ENCODE measurements around the gene INPP5A.
"Not testable (repeated sequence)": the region's sequence is repeated elsewhere in the genome, so short reads cannot be mapped to it uniquely, and the experiment has no call there.

The INPP5A gene

DNA sequence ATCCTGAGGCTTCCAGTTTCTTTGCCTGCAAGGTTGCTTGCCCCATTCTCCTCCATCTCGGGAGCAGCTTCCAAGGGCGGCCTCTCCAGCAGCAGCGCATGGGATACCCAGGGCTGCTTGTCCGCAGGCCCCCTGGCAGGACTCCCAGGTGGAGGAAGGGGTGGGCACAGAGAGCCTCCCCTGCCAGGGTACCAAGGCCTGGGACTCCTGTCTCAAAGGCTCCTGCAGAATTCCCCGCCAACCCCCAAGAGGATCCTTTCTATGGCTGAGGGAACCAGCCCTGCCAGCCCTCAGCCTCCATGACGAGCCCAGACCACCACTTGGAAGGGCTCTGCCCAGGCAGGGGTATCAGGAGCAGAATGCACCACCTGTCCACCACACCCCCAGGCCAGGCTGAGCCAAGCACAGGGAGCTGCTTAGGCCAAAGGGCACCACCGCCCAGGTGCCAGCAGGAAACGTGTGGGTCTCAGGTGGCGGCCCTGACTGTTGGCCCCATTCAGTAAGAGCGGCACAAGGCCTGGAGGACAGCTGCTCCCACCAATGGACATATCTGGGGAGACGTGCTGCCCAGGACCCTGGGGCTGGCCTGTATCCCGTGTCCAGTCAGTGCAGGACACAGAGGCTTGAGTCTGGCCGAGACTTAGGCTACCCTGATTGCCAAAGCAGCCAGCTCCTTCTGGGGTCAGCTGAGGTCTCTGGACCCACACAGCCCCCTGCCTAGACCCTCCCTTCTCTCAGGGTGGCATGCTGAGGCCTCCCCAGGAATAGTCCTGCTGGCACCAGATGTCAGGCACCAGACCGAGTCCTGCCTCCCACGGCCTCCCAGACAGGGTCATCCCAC, 33.8 kb upstream of the INPP5A start:
- DNase-seq (ENCODE audit: low read depth): no peak

DNA sequence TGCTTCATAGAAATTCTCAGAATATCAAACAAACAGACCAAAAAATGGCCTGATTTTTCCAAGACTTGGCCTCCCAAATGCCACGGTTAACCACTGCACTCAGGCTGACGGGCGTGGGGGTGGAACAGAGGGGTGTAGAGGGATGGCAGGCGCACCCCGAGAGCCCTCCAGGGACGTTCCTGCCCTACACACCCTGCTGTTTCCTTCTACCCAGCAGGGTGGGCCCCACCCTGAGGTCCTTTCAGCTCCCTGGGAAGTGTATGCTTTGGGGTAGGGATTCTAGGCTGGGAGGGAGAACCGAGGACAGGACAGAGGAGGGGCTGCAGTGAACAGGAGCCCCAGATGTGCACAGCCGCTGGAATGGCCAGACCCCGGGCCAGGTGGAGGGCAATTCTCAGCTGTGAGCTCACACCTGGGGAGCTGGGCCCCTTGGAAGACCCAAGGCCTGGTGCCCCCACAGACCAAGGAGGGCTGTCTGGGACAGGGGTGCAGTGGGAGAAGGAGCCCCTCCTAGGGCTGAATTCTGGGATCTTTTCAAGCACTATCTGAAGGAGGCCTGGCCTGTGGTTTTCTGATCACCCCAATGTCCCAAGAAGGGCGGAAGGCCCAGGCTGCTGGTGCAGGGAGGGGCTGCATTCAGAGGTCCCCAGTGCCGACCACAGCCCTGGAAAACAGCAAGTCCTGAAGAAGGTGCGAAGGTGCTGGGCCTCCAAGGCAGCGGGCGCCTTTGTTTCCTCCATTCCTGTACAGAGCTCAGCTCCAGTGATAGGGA, 32.9 kb upstream of the INPP5A start:
- no peak for DNase-seq (ENCODE audit: low read depth)

DNA sequence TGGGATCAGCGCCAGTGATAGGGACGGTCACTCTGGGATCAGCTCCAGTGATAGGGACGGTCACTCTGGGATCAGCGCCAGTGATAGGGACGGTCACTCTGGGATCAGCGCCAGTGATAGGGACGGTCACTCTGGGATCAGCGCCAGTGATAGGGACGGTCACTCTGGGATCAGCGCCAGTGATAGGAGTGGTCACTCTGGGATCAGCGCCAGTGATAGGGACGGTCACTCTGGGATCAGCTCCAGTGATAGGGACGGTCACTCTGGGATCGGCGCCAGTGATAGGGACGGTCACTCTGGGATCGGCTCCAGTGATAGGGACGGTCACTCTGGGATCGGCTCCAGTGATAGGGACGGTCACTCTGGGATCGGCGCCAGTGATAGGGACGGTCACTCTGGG, 32.0 kb upstream of the INPP5A start:
- not testable (repeated sequence) for DNase-seq (ENCODE audit: low read depth)

DNA sequence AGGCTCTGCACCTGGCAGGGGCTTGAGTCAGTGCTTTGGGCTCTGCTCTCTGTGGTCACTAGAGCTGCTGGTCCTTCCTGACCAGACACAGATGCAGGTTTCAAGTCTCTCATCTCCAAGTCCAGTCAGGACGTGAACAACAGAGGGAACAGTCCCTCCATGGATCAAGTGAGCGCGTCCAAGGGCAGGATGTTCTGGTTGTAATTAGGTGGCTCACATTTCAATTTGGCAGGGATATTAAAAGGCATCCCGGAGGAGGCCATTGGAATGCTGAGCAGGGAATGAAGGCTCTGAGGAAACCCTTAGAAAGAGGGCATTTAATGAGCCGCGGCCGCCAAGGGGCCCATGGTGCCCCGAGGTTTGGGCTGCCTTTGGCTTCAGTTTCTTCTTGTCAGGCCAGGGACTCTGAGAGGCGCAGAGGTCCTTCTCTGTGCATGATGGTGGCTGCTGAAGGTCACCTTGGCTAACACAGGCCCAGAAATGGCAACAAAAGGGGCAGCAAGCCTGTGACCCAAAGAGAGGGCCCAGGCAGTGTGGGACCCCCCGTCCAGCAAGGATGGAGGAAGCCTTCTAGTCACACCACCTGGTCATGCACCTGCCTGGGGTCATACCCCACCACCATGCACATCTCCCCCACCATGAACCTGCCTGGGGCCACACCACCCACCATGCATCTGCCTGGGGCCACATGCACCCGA, 30.7 kb upstream of the INPP5A start:
- DNase-seq (ENCODE audit: low read depth): no peak

DNA sequence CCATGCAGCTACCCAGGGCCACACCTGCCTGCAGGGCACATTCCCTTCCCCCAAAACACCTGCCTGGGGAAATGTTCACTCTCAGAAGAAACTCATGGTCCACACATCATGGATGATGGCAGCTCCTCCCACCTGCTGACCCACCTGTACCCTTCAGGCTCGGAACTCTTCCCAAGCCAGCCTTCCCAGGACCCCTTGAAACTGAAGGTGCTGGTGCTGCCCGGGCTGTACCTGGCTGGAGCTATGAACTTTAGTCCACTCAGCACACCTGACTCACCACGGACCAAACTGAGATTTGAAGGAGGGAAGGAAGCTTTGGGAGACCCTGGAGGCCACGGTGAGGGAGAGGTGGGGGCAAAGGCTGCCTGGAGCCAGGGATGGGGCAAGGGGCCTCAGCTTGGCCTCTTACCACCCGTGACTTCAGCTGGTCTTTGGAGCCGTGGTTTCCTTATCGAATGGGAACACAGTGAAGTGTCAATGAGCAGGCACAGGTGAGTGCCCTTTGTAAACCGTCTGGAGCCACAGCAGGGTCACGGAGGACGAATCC, 30.1 kb upstream of the INPP5A start:
- DNase-seq (ENCODE audit: low read depth): no peak

DNA sequence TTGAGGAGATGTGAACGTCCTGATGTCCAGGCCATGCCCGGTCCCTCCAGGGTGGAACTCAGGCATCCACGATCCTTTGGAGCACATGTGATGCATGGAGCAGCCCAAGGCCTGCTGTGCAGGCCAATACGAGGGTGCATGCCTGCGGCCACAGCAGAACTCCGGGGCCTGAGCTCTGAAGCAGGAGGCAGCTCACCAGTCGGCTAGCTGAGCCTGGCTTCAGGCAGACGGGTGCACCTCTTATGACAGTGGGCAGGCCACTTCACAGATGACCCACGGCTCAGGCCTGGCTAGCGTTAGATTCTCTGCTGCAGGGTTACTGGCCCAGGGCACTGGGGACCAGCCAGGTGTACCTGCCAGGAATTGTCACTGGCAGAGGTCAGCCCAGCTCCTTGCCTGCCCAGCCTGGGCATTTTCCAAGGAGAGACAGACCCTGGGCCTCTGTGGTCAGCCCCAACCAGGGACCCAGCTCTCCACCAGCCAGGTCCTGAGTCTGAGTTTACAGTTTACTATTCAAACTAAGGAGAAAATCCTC, 29.6 kb upstream of the INPP5A start:
- DNase-seq (ENCODE audit: low read depth): no peak

DNA sequence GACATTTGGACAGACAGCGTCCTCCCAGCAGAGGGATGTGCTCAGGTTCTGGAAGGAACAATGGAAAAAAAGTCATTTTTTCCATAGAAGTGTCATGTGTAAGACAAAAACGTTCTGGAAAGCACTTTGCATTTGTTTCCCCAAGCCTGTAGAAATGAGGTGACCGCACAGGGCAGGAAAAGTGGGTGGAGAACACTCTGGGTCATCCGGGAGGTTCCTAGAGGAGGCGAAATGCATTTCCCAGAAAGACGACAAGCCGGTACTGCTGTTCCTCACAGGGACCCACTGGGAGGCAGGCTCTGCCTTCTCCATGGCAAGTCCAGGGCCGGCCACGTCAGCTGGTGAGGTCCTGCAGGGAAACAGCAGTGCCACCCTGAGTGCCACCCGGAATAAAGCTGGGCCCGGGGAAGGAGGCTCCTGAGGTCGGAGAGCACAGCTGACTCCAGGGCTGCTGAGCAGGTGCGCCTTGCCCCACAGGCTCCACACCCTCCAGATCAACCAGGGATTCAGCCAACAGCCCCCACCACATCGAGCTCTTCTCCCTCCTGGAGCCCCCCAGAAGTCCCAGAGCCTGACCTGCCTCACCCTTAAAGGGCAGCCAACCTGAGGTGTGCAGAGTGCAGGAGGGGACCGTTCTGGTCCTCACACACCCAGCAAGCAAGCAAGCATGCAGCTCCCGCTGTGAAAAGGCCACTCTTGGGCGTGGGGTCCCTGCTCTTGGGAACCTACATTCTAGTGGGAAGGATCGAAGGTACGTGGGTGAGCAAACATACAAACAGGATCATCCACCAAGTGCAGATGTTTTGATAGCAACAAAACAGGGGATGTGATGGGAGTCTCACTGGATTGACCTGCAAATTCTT, 28.8 kb upstream of the INPP5A start:
- DNase-seq (ENCODE audit: low read depth): no peak

DNA sequence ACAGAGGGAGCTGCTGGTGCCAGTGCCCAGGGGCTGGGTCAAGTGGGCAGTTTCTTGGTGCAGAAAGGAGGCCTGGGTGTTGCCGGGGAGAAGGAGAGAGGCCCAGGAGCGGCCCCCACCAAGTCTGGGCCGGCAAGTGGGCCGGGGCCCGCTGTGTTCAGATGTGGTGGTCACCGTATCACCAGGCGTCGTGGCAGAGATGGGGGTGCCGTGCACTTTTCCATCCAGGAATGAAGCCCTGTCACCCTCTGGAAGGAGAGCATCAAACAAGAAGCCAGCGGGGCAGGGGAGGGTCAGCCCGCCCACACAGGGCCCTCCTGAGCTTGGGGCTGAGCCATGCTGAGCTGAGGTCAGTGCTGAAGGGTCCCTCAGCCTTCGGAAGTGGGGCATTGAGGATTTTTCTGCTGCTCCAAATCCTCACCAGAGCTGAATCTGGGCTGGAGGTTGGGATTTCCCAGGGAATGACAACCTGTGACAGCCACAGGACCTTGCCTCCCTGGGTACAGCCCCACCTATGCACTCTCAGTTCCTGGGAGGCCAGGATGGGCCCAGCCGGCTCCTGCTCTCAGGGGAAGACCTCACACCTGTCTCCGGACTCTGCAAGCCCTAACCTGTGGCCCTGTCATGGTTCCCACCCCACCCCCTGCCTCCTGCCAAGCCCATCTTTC, 27.9 kb upstream of the INPP5A start:
- no peak for DNase-seq (ENCODE audit: low read depth)

DNA sequence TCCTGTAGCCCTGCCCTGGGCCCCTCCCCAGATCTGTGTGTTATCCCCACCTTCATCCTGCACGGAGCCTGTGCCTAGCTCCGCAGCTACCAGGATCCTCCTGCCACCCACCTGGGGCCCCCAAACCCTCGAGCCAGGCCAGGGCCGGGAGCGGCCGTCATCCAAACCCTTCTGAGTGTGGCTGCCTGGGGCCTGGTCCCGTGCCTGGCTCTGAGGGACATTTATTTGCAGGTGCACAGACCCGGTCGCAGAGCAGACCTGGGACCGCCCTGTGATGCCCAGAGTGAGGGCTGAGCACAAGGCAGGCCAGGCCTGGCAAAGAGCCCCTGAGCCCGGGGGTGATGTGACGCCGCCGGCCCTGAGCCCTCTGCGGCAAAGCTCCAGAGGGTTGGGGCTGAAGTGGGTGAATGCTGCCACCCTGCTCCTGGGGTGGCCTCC, 27.4 kb upstream of the INPP5A start:
- no peak for DNase-seq (ENCODE audit: low read depth)

DNA sequence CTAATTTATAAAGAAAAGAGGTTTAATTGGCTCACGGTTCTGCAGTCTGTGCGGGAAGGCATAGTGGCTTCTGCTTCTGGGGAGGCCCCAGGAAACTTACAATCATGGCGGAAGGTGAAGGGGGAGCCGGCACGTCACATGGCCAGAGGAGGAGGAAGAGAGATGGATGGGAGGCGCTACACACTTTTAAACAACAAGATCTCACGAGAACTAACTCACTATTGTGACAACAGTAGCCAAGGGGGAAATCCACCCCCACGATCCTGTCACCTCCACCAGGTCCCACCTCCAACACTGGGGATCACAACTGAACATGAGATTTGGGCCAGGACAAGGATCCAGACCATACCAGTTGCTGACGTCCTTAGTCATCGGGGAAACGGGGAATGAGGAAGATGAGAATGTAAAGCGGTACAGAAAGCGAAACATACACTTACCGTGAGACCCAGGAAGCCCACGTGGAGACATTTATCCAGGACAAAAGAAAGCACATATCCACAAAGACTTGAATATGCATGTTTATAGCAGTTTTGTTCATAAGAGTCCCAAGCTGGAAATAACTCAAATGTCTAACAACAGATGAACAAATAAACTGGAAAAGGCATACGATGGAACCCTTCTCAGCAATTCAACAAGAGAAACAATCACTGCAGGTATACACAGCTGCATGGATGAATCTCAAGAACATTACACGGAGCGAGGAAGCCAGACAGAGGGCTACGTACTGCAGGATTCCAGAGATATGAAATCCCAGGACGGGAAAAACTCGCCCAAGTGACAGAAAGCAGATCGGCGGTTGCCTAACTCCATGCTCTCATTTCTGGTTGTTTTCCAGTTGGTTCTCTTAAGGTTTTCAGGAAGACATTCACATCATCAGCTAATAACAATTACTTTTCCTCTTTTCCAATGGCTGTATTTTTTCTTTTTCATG, 26.2 kb upstream of the INPP5A start:
- no peak for DNase-seq (ENCODE audit: low read depth)

DNA sequence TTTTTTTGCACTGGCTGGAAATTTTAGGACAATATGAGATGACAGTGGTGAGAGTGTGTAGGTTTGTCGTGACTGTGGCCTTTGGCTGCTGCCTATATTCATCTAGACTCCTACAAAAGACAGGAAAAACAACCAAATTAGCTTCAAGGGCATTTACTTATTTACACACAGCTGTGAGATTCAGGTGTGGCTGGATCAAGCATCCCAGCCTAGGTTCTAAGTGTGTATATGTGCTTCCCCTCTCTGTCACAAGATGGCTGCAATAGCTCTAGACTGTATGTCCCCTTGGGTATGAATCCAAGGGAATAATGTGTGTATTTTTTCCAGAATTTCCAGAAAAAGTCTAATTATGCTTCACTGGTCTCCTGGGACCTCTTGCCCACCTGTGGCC, 25.5 kb upstream of the INPP5A start:
- DNase-seq (ENCODE audit: low read depth): no peak

DNA sequence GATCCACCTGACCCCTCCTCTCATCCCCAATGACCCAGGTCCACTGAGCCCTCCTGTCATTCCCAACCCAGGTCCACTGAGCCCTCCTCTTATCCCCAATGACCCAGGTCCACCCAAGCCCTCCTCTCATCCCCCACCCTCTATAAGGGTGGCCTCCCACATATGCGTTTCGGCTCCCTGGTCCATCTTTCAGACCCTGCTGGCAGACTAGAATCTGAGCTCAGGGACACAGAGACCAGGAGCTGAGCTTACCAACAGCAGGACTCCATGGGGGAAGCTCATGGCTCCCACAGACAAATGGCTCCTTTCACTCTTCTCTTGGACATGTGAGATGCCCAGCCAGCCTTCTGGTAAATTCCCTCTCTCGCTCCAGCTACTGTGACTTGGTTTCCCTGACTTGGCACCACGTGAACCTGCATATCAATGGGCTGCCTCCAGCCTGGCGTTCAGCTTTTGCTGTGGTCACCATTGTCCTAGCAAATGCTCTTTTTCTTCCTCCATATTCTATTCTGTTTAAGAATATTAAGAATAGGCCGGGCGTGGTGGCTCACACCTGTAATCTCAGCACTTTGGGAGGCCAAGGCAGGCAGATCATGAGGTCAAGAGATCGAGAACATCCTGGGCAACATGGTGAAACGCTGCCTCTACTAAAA, 24.8 kb upstream of the INPP5A start:
- DNase-seq (ENCODE audit: low read depth): no peak

DNA sequence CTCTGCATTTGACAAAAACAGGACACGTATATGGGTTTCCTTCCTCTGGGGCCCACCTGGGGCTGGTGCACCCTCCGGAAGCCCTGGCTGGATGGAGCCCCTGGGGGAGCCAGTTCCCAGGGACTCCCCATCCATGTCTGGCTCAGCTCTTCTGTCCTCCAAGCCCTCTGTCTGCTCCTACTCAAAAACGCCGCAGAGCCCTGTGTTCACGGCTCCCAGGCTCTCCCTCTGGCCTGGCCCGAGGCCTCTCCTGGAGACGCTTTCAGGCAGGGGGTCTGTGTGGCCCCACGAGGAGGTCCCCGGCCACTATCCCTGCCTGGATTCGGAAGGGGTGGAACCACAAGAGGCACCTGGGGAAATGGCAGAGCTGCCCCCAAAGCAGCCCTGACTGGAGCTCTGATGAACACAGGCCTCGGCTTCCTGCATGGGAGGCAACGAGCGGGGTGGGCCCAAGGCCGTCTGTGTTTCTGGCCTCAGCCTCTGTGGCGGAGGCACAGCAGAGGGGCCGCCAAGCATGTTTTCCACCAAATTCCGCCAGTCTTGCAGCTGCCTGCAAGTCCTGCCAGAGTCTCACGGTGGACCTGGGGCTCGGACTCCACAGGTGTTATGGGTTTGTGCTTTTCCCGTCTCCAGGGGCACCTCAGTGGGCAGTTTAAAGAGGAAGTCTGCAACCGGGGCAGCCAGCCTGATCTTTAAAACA, 22.6 kb upstream of the INPP5A start:
- no peak for DNase-seq (ENCODE audit: low read depth)

DNA sequence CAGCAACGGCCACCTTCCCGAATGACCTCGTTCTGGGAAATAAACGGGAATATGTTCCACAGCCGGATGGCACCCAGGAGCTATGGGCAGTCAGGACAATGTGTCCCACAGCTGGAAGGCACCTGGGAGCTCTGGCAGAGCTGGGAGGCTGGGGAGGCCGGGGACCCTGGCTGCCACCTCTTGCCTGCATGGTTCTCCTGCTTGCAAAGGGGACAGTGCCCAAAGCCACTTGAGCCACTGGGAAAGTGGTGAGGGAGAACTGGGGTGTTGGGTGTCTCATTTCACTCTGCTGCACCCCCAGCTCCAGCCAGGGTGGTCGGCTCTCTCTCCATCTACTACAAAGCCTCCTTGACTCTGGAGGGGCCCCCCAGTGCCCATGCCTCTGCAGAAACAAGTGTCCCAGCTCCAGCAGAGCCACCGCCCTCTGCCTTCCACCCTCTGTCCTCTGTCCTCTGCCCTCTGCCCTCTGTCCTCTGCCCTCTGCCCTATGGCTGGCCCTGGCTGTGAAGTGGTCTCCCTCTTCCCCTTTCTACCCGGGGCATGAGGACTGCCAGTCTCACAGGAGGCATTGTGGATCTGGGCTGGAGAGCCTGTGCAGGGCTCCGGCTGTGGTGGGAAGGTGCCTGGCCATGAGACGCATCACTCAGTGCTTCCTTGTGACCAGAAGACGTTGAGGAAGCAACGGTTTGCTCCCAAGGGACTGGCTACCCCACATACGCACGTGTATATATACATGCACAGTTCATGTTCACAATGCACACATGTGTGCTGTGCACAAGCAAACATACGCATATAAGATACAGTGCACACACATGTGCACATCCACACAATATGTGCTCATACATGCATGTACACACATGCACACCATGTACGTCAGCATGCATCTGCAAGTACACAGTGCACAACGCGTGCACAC, 21.5 kb upstream of the INPP5A start:
- DNase-seq (ENCODE audit: low read depth): no peak

DNA sequence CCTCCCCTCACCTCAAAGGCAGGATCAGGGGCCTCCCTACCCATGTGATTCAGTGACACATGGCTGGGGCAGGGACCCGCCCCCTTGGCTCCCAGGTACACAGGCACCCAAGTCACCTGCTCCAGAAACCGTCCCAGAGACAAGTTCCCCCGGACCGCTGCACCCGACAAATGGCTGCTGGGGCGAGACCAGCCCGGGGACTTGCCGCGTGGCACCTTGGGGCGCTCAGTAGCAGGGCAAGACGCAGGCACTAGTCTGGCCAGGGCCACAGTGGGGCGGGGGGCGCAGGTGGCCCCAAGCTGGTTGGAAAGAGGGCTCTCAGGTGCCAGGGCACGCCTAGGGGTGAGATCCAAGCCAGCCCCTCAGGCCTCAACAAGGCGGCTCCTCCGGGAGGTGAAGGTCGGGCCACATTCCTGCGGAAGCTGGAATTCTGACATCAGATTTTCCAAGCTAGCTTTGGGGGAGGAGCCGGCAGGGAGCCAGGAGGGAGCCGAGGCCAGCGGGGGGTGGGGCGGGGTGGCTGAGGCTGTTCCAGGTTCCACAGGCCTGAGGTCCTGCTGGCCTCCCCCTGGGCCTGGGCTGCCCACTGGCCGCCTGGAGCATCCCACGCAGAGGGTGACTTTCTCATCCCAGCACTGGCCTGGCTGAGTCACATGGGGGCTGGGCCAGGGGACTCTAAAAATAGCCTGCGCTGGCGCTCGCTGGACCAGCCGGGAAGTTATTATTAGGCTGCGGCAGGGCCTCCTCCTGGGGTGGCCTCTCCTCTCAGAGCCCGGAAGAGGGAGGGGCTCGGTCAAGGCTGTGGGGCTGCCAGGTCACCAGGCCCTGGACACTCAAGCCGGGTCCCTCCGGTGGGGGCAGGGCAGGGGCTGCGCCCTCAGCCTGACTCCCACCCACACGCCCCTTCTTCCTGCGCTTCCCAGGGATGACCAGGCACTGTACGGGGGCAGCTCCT, 20.5 kb upstream of the INPP5A start:
- no peak for DNase-seq (ENCODE audit: low read depth)

DNA sequence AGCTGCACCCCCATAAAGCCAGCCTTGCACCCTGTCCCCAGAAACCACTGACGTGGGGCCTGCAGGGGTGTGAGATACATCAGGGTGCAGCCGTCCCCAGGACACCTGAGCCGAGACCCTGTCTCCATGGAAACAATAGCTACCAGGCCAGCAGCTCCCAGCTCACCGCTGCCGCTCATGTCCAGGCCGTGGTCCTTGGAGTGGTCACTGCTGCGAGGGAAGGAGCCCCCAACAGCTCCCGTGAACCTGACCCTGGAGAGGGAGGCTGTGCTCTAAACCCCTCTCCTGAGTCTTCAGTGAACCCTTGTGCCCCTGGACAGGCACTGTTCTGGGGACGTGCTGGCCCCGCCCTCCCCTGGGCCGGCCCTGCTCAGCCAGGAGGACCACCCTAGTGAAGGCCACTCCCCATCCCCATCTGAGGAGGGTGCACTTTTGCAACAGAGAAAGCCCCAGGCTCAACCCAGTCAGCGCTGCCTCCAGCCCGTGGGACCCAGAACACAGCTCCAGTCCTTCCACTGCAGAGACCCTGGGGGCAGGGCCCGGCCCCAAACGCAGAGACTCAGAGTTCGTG, 19.6 kb upstream of the INPP5A start:
- no peak for DNase-seq (ENCODE audit: low read depth)
